Measurements from ENCODE around the gene IGF1R.

DNA sequence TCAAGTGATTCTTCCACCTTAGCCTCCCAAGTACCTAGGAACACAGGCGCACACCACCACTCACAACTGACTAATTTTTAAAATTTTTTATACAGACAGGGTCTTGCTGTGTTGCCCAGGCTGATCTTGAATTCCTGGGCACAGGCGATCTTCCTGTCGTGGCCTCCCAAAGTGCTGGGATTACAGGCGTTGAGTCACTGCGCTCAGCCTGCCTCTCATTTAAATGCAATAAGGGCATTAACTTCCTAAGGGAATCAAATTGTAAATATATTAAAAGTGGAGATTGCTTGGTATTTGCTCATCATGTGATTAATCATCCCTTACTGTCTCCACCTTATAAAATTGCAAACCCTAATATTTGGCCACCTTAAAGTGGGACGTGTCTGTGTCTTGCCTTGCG lies 294.1 kb downstream of the IGF1R start:
- TF ChIP-seq CTCF (IDR thresholded peaks at IDR 0.05) (no peak), EZH2 (IDR thresholded peaks at IDR 0.05) (no peak)

Data from neural progenitor cell (in vitro differentiated cells).